Measurements from ENCODE around the gene CEACAM1. TPM values are rescaled to one million over a fixed set of nuclear protein-coding genes. Genes with fewer than 3 reads are reported as not detected.

CEACAM1 gene
- total RNA-seq, result 0.13 TPM in 1 of 2 replicates, not detected in the other

DNA sequence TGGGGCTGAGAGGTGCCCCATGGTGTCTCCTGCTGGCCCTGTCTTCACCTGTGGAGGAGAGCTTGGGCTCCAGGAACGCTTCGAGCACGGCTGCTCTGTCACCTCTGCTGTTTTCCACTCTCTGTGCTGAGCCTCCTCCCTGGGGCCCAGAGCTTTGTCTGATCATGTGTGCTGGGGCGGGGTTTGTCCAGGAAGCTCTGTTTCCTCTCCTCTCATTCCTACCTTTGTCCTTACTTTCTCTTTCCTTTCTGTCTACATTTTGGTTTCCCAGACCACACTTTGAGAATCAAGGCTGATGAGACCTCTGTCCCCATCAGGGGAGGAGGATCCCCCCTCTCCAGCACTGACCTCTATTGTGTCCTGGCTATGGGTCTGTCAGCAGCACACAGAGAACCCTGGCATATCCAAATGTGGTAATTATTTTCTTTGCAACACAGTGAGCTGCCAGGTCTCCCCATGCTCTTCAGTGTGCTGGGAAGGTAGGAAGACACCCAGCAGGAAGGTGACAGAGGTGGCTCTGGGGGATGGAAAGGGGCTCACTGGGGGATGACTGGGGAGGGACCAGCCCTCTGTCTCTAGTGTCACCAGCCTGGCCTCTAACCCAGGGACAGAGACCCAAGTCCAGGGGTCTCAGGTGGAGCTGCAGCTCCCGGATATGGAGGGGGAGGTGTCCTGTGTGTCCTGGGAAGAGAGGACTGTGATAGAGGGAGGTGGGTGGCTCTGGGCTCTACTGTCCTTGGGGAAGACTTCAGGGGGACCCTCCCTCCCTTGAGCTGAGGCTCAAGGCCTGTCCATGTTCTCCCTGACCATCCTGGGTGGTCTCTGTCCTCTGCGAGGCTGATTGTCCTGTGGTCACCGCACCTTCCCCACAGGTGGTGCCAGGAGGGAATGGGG, at the start of gene CEACAM1:
Gene CEACAM1, minus strand, starts transcription at position 128 of the 894 bp plus-strand sequence. Its CDS starts 107 bp downstream, at position 21.

Other genes with a start within 250 kb of the CEACAM1 start
- gene PRR19, start 226.3 kb downstream of the CEACAM1 start, total RNA-seq, result 0.81 and 3.9 TPM in 2 replicates
- 108 and 112 TPM in 2 replicates for gene PAFAH1B3, start 225.9 kb downstream of the CEACAM1 start, total RNA-seq
- gene TMEM145, start 215.2 kb downstream of the CEACAM1 start, total RNA-seq, result 0.13 and 0.16 TPM in 2 replicates
- 23.8 and 78.8 TPM in 2 replicates for gene MEGF8, start 202.8 kb downstream of the CEACAM1 start, total RNA-seq
- gene CNFN, start 138.2 kb downstream of the CEACAM1 start, total RNA-seq, result 3.4 and 5.2 TPM in 2 replicates
- 2.9 and 8.8 TPM in 2 replicates for gene LIPE, start 101.1 kb downstream of the CEACAM1 start, total RNA-seq
- gene CXCL17, start 85.5 kb downstream of the CEACAM1 start, total RNA-seq, result not detected in 2 replicates
- gene CEACAM8, start 66.4 kb upstream of the CEACAM1 start, total RNA-seq, result not detected in 2 replicates
- not detected in 2 replicates for gene PSG3, start 212.0 kb upstream of the CEACAM1 start, total RNA-seq
- gene PSG8, start 237.2 kb upstream of the CEACAM1 start, total RNA-seq, result not detected in 2 replicates